ENCODE results near the gene TSPEAR.

Gene TSPEAR

DNA sequence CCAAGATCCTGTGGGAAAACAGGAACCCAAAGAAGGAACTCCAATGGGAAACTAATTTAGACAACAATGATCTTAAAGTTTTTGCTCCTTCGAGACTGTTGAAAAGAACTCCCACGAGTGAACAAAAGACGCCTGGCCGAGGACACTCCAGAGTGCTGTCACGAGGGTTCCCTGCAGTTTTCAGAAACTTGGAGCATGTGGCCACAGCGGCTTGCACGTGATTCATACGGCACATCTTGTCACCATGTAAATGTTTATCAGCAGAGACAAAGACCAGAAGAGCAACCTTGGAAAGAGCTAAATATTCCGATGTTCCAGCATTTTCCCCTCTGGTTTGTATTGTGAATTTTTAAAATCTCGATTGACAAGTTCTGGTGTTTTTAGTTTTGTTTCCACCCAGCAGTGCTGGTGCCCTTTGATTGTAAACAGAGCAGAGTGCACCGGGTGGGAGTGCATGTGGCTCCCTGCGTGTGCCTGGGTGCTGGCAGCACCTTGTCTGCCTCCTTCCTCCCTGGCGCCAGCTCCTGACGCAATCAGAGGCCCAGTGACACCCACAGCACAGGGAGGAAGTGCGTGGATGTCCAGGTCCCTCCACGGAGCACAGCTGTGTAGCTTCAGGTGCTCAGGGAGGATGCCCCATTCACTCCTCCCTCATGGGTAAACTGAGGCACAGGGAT lies 233.1 kb downstream of the TSPEAR start:
- H3K4me3 ChIP-seq (ENCODE audit: control insufficient read depth, low read depth, low read length), result no peak overlapping the region
- DNase-seq (ENCODE audit: low read depth), result no peak
- TF ChIP-seq, protein P1, sequence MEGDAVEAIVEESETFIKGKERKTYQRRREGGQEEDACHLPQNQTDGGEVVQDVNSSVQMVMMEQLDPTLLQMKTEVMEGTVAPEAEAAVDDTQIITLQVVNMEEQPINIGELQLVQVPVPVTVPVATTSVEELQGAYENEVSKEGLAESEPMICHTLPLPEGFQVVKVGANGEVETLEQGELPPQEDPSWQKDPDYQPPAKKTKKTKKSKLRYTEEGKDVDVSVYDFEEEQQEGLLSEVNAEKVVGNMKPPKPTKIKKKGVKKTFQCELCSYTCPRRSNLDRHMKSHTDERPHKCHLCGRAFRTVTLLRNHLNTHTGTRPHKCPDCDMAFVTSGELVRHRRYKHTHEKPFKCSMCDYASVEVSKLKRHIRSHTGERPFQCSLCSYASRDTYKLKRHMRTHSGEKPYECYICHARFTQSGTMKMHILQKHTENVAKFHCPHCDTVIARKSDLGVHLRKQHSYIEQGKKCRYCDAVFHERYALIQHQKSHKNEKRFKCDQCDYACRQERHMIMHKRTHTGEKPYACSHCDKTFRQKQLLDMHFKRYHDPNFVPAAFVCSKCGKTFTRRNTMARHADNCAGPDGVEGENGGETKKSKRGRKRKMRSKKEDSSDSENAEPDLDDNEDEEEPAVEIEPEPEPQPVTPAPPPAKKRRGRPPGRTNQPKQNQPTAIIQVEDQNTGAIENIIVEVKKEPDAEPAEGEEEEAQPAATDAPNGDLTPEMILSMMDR (IDR thresholded peaks at IDR 0.05; ENCODE audit: control insufficient read depth, insufficient read depth, low read depth, low read length, missing control alignments), result no peak

DNA sequence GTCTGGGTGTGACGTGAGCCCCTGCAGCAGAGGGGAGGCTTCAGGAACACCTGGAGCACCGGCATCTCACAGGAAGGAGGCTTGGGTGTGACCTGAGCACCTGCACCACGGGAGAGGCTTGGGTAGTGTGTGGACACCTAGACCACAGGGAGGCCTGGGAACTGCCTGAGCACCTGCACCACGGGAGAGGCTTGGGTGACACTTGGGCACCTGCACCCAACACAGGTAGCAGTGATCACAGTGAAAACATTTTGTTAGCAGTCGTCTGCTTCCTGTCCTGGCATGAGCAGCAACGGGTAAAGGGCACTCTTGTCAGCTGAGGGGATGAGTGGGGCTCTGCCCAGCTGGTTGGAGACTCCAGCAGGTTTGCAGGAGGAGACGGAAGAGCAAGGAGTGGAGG lies 233.7 kb downstream of the TSPEAR start:
- no peak for DNase-seq (ENCODE audit: low read depth)
- TF ChIP-seq, protein P1 (IDR thresholded peaks at IDR 0.05; ENCODE audit: control insufficient read depth, insufficient read depth, low read depth, low read length, missing control alignments), result no peak
- no peak overlapping the region for H3K4me3 ChIP-seq (ENCODE audit: control insufficient read depth, low read depth, low read length)

DNA sequence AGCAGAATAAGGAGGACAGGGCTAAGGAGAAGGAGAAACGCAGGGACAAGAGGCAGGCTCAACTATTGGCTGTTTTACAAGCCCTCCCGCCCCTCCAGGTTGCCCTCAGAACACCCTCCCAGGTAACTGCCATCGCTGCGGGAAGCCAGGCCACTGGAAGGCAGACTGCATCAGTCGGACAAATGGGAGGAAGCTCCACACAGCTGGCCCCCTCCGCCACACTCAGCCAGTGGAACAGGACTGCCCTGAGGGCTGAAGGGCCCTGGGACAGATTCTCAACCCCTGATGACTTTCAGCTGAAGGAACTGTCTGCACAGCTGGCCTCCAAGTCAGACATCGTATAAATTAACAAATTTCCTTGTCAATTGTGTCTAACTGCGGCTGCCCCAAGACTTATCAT lies 234.2 kb downstream of the TSPEAR start:
- TF ChIP-seq, protein P1 (IDR thresholded peaks at IDR 0.05; ENCODE audit: control insufficient read depth, insufficient read depth, low read depth, low read length, missing control alignments), result no peak
- H3K4me3 ChIP-seq (ENCODE audit: control insufficient read depth, low read depth, low read length), result no peak overlapping the region
- no peak for DNase-seq (ENCODE audit: low read depth)

DNA sequence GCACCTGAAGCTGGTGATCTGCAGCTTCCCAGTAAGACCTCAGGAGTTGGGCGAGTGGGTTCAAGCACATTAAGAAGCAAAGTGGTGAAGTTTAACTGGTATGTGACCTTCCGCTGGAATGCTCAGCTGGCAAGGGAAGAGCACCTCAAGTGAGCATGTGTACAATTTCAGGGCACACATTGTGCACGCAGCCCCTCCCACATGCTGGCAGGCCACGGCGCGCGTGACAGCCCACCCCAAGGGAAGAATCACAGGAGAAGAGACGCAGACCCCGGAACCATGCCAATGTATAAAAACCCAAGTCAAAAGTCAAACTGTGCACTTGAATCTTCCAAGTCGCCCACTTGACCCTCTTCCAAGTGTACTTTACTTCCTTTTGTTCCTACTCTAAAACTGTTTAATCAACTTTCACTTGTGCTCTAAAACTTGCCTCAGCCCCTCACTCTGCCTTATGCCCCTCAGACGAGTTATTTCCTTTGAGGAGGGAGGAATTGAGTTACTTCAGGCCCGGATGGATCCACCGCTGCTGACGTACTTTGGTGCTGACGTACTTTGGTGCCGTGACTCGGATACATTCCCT lies 236.0 kb downstream of the TSPEAR start:
- TF ChIP-seq, protein P1 (IDR thresholded peaks at IDR 0.05; ENCODE audit: control insufficient read depth, insufficient read depth, low read depth, low read length, missing control alignments), result no peak
- H3K4me3 ChIP-seq (ENCODE audit: control insufficient read depth, low read depth, low read length), result no peak overlapping the region
- DNase-seq (ENCODE audit: low read depth), result no peak

DNA sequence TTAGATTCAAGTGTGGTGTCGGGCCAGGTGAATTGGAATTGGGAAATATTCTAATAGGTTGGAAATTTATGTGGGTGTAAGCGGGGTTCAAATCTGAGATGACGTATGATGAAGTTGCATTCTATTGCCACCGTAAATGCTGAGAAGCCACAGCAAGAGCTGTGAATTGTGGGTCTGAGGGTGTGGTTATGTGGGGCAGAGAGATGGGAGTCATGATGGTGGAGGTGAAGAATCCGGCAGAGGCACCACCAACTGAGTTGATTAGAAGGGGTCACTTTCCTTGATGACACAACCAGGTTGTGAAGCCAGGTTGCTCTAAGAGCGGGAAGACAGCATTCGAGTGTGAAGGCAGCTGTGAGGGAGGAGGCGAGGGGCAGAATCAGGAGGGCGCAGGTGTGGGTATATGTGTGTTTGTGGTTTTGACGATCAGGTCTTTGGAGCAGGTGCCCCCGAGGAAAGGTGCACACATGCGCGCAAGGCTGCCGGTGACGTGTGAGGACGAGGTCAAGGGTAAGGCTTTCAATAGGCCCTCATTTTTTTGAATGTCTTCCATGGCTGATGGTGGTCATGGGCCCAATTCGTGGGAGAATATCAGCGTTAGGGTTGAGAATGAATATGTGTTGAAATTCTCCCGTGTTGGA lies 237.3 kb downstream of the TSPEAR start:
- no peak overlapping the region for H3K4me3 ChIP-seq (ENCODE audit: control insufficient read depth, low read depth, low read length)
- no peak for DNase-seq (ENCODE audit: low read depth)
- TF ChIP-seq, protein P1 (IDR thresholded peaks at IDR 0.05; ENCODE audit: control insufficient read depth, insufficient read depth, low read depth, low read length, missing control alignments), result no peak

DNA sequence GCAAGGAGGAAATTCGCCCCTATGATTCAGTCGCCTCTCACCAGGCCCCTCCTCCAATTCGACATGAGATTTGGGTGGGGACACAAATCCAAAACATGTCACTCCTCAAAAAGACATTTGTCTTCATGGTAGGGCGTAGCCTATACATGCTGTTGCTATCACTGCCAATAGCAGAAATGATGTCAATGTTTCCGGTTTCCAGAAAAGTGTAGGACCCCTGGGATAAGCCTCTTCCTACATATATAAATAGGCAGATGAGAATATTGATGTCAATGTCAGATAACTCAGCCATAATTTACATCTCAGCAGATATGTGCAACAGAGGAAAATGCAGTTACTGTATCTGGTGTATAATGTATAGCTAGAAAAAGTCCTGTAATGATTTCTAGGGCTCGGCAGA lies 239.4 kb downstream of the TSPEAR start:
- no peak for DNase-seq (ENCODE audit: low read depth)
- H3K4me3 ChIP-seq (ENCODE audit: control insufficient read depth, low read depth, low read length), result no peak overlapping the region
- TF ChIP-seq, protein P1 (IDR thresholded peaks at IDR 0.05; ENCODE audit: control insufficient read depth, insufficient read depth, low read depth, low read length, missing control alignments), result no peak
